GM12864 (cell line): ENCODE results near the gene HELZ2.

Experiments
- DNase-seq: peaks from one replicate; pipeline ENCODE4 v3.0.0-alpha.2; 2011; ENCODE audit warnings: low read depth
- H3K4me3 ChIP-seq: 2 replicates; pipeline ENCODE4 v1.5.1; 2011; ENCODE audit warnings: mild to moderate bottlenecking, low read depth, low read length, control low read depth
- CTCF ChIP-seq: IDR thresholded peaks from 2 replicates; pipeline ENCODE4 v1.5.1; 2011; ENCODE audit warnings: low read depth, mild to moderate bottlenecking, moderate library complexity, low read length, control low read depth, inconsistent platforms; ENCODE audit errors: missing control alignments

Gene HELZ2

GRCh38 chr20:63586797-63587196 is 12.8 kb upstream of the HELZ2 start:
- DNase-seq, result no peak

GRCh38 chr20:63585616-63586565 is 11.9 kb upstream of the HELZ2 start:
- no peak overlapping the region for H3K4me3 ChIP-seq
- no peak for TF ChIP-seq CTCF
- no peak for DNase-seq

More at GRCh38 chr20:63586797-63587196, 12.8 kb upstream of the HELZ2 start:
- no peak overlapping the region for H3K4me3 ChIP-seq
- TF ChIP-seq CTCF, result no peak

GRCh38 chr20:63582382-63583063 is 8.5 kb upstream of the HELZ2 start:
- no peak for TF ChIP-seq CTCF
- DNase-seq, result no peak
- H3K4me3 ChIP-seq, result no peak overlapping the region

GRCh38 chr20:63580796-63581461 is 6.9 kb upstream of the HELZ2 start:
- no peak overlapping the region for H3K4me3 ChIP-seq
- peak; percentile 77 for TF ChIP-seq CTCF
- peak; percentile 40 for DNase-seq

GRCh38 chr20:63579017-63579694 is 5.1 kb upstream of the HELZ2 start:
- H3K4me3 ChIP-seq, result no peak overlapping the region
- TF ChIP-seq CTCF, result no peak
- no peak for DNase-seq

GRCh38 chr20:63578224-63579016 is 4.4 kb upstream of the HELZ2 start:
- H3K4me3 ChIP-seq, result no peak overlapping the region
- DNase-seq, result no peak
- peak; percentile 44 for TF ChIP-seq CTCF
